OCI-LY3 (cell line): Measurements from ENCODE around the gene HTT.

Source experiments
- H2AFZ ChIP-seq: fragments of 200-600, 300-600 bp; shearing (Covaris generic); 2 replicates; pipeline ENCODE4 v1.6.0; 2014; ENCODE audit warnings: antibody characterized with exemption, low read depth, low read length
- H3K27ac ChIP-seq: fragments of 200-600, 300-600 bp; sonication (generic); 2 replicates; pipeline ENCODE4 v1.5.1; 2014; ENCODE audit warnings: mild to moderate bottlenecking, low read length, moderate library complexity, mixed read lengths
- H3K27me3 ChIP-seq: fragments of 200-600, 300-600 bp; sonication (generic); 2 replicates; pipeline ENCODE4 v1.6.1; 2014; ENCODE audit warnings: low read depth, low read length, mixed read lengths
- H3K36me3 ChIP-seq: fragments of 200-600, 300-600 bp; sonication (generic); replicated peaks from 2 replicates; pipeline ENCODE3; 2014; ENCODE audit warnings: low read depth, low read length, mixed read lengths
- H3K4me1 ChIP-seq: fragments of 300-600, 200-600 bp; sonication (generic); 2 replicates; pipeline ENCODE4 v1.6.1; 2014; ENCODE audit warnings: low read length, mixed read lengths
- H3K4me2 ChIP-seq: fragments of 200-600, 300-600 bp; sonication (generic); 2 replicates; pipeline ENCODE4 v1.6.1; 2014; ENCODE audit warnings: low read length, mixed read lengths
- H3K4me3 ChIP-seq: fragments of 300-600, 200-600 bp; sonication (generic); 2 replicates; pipeline ENCODE4 v1.5.1; 2014; ENCODE audit warnings: antibody characterized with exemption, mild to moderate bottlenecking, low read length, moderate library complexity
- H3K79me2 ChIP-seq: fragments of 300-600, 200-600 bp; shearing (Covaris generic); 2 replicates; pipeline ENCODE4 v1.6.1; 2014; ENCODE audit warnings: mild to moderate bottlenecking, low read length, mixed read lengths
- H3K9ac ChIP-seq: fragments of 300-600, 200-600 bp; shearing (Covaris generic); 2 replicates; pipeline ENCODE4 v1.6.0; 2014; ENCODE audit warnings: mild to moderate bottlenecking, low read length, moderate library complexity
- H3K9me3 ChIP-seq: fragments of 200-600, 300-600 bp; shearing (Covaris generic); 2 replicates; pipeline ENCODE4 v1.6.1; 2014; ENCODE audit warnings: low read length, mixed read lengths; ENCODE audit not compliant: insufficient read depth
- H4K20me1 ChIP-seq: fragments of 200-600, 300-600 bp; sonication (generic); 2 replicates; pipeline ENCODE4 v1.6.1; 2016; ENCODE audit warnings: low read length, mixed read lengths; ENCODE audit not compliant: insufficient read depth
- EZH2phosphoT487 ChIP-seq: fragments of 200-600 bp; shearing (Covaris generic); IDR thresholded peaks from 2 replicates; pipeline ENCODE4 v1.6.1; 2018; ENCODE audit warnings: antibody characterized with exemption, mixed run types, low read depth
- TF ChIP-seq, protein P1 (sequence below): fragments of 200-600, 300-600 bp; sonication (generic); IDR thresholded peaks from 2 replicates; pipeline ENCODE4 v1.5.1; 2014; ENCODE audit warnings: antibody characterized with exemption, low read length, low read depth

HTT gene

DNA sequence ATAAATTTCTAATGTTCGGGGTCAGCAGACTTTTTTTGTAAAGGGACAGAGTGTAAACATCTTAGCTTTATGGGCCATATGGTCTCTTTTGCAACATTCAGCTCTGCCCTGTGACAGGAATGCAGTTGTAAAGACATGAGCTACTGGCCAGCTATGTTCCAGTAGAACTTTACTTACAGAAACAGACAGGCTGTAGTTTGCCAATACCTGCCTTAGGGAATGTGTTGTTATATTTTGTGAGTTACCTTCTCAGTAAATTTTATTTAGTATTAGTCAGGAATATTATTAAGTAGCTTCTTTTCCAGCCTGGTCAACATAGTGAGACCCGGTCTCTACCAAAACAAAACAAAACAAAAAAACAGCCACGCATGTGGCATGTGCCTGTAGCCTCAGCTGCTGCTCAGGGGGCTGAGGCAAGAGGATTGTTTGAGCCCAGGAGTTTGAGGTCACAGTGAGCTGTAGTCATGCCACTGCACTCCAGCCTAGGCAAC is 48.7 kb downstream of the HTT start:
- H3K4me2 ChIP-seq, result no peak overlapping the region
- no peaks in the 10 kb centered on the region for H3K4me1 ChIP-seq
- no peak overlapping the region for H3K9ac ChIP-seq
- H3K9me3 ChIP-seq, result no peaks in the 10 kb centered on the region
- H3K36me3 ChIP-seq, result peaks cover 63% of the 10 kb centered on the region
- no peak overlapping the region for H3K4me3 ChIP-seq
- no peak overlapping the region for H2AFZ ChIP-seq
- no peaks in the 10 kb centered on the region for H4K20me1 ChIP-seq
- TF ChIP-seq, protein P1, sequence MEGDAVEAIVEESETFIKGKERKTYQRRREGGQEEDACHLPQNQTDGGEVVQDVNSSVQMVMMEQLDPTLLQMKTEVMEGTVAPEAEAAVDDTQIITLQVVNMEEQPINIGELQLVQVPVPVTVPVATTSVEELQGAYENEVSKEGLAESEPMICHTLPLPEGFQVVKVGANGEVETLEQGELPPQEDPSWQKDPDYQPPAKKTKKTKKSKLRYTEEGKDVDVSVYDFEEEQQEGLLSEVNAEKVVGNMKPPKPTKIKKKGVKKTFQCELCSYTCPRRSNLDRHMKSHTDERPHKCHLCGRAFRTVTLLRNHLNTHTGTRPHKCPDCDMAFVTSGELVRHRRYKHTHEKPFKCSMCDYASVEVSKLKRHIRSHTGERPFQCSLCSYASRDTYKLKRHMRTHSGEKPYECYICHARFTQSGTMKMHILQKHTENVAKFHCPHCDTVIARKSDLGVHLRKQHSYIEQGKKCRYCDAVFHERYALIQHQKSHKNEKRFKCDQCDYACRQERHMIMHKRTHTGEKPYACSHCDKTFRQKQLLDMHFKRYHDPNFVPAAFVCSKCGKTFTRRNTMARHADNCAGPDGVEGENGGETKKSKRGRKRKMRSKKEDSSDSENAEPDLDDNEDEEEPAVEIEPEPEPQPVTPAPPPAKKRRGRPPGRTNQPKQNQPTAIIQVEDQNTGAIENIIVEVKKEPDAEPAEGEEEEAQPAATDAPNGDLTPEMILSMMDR, result no peak
- no peak for TF ChIP-seq EZH2phosphoT487
- H3K27ac ChIP-seq, result no peak overlapping the region
- no peaks in the 10 kb centered on the region for H3K27me3 ChIP-seq
- H3K79me2 ChIP-seq, result no peaks in the 10 kb centered on the region

DNA sequence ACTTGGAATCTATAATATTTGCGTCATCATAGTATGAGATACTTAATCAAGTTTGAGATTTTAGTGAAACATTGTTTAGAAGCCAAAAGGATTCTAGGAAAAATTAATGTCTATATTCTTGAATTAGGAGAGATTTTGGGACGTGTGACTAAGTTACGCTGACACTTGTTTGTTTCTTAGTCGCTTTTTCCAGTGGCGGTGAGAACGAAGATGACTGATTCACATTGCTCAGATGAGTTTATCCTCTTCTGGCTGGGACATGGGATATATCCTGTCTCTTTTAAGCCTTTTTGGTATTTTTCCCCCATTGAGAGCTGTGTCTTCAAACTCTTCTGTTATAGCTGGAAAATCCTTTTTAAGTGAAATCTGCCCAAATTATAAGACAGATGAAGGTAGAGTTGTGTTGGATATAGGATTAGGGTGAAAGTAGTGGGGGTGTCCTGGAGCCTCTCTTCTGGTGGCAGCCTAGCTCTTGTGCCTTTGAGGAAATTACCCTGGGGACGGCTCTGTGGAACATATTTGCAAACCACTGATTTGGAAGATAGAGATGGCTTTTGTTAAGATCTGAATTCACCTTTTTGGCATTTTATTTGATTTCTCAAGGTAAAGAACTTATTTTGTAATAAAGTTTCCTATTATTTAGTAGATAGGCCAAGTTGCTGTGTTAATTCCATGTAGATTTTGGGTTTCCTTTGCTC is 49.7 kb downstream of the HTT start:
- Histone ChIP-seq H3K36me3 (peaks cover 69% of the 10 kb centered on the region), H4K20me1 (no peaks in the 10 kb centered on the region), H3K4me1 (no peaks in the 10 kb centered on the region), H3K9me3 (no peaks in the 10 kb centered on the region), H2AFZ (no peak overlapping the region), H3K27ac (no peak overlapping the region), H3K27me3 (no peaks in the 10 kb centered on the region), H3K4me2 (no peak overlapping the region), H3K9ac (no peak overlapping the region), H3K4me3 (no peak overlapping the region), H3K79me2 (no peaks in the 10 kb centered on the region)
- TF ChIP-seq, protein P1, result no peak
- no peak for TF ChIP-seq EZH2phosphoT487

DNA sequence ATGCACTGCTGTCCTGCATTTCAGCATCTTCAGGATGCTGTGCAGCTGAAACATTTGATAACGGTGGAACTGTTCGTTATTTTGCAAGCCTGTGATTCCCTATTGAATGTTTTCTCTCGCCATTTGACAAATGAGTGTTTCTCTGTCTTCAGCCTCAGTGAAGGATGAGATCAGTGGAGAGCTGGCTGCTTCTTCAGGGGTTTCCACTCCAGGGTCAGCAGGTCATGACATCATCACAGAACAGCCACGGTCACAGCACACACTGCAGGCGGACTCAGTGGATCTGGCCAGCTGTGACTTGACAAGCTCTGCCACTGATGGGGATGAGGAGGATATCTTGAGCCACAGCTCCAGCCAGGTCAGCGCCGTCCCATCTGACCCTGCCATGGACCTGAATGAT is 52.6 kb downstream of the HTT start:
- no peaks in the 10 kb centered on the region for H3K27me3 ChIP-seq
- no peak overlapping the region for H3K27ac ChIP-seq
- no peaks in the 10 kb centered on the region for H3K9me3 ChIP-seq
- no peak overlapping the region for H2AFZ ChIP-seq
- no peaks in the 10 kb centered on the region for H3K79me2 ChIP-seq
- H3K4me3 ChIP-seq, result no peak overlapping the region
- no peaks in the 10 kb centered on the region for H3K4me1 ChIP-seq
- peaks cover 75% of the 10 kb centered on the region for H3K36me3 ChIP-seq
- H3K4me2 ChIP-seq, result no peak overlapping the region
- TF ChIP-seq EZH2phosphoT487, result no peak
- TF ChIP-seq, protein P1, result no peak
- H4K20me1 ChIP-seq, result peaks cover 3% of the 10 kb centered on the region; the same call in 1 of the 2 replicates
- H3K9ac ChIP-seq, result no peak overlapping the region

DNA sequence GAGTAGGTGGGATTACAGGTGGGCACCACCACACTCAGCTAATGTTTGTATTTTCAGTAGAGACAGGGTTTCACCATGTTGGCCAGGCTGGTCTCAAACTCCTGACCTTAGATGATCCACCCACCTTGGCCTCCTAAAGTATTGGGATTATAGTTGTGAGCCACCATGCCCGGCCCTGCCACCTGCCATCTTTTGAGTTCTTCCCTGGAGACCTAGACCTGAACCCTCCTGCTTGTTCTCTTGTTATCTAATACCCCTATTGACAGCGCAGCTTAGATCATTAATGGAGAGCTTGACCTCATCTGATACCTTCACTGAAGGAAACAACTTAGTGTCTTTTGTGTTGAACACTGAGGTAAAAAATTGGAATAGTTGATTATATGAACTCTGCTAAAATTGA is 53.6 kb downstream of the HTT start:
- peaks cover 75% of the 10 kb centered on the region for H3K36me3 ChIP-seq
- H3K27me3 ChIP-seq, result no peaks in the 10 kb centered on the region
- H3K4me1 ChIP-seq, result no peaks in the 10 kb centered on the region
- peaks cover 3% of the 10 kb centered on the region; the same call in 1 of the 2 replicates for H4K20me1 ChIP-seq
- TF ChIP-seq, protein P1, result no peak
- TF ChIP-seq EZH2phosphoT487, result no peak
- H3K9ac ChIP-seq, result no peak overlapping the region
- H3K9me3 ChIP-seq, result no peaks in the 10 kb centered on the region
- no peak overlapping the region for H2AFZ ChIP-seq
- no peaks in the 10 kb centered on the region for H3K79me2 ChIP-seq
- H3K27ac ChIP-seq, result no peak overlapping the region
- H3K4me3 ChIP-seq, result no peak overlapping the region
- no peak overlapping the region for H3K4me2 ChIP-seq
